HepG2 (cell line): Measurements from ENCODE around the gene KDM4E. TPM values are rescaled to one million over a fixed set of nuclear protein-coding genes. Genes with fewer than 3 reads are reported as not detected.

Experiments used
- BORCS8-MEF2B ChIP-seq: sonication (generic); formaldehyde crosslinking; IDR thresholded peaks from 2 replicates; pipeline ENCODE4 v1.8.0; 2022; ENCODE audit warnings: mild to moderate bottlenecking, missing genetic modification reagents
- BRCA1 ChIP-seq: sonication (generic); formaldehyde crosslinking; IDR thresholded peaks from 2 replicates; pipeline ENCODE4 v1.4.0; 2020; ENCODE audit warnings: missing genetic modification reagents
- HNF1A ChIP-seq, 2 experiments: sonication (generic) in 1 of 2; formaldehyde crosslinking in 1 of 2; IDR thresholded peaks; 2 replicates each; pipeline versions ENCODE4 v1.4.0 to v1.6.1; 2016 to 2020; ENCODE audit warnings: borderline replicate concordance in 1 of 2, low read depth in 1 of 2, mild to moderate bottlenecking in 1 of 2, missing genetic modification reagents in 1 of 2
- MBNL3 ChIP-seq: fragments of 250-450 bp; sonication (Bioruptor Pico); conservative IDR thresholded peaks from 2 replicates; pipeline ENCODE4 v1.8.0; 2022; ENCODE audit warnings: mild to moderate bottlenecking, inconsistent platforms
- MXD4 ChIP-seq: IDR thresholded peaks from 2 replicates; pipeline ENCODE4 v1.6.1; 2016; ENCODE audit warnings: mild to moderate bottlenecking, missing biosample characterization, missing genetic modification reagents
- NFYC ChIP-seq: IDR thresholded peaks from 2 replicates; pipeline ENCODE4 v1.6.1; 2016; ENCODE audit warnings: missing genetic modification reagents, missing compliant biosample characterization
- PHF20 ChIP-seq: sonication (generic); formaldehyde crosslinking; IDR thresholded peaks from 2 replicates; pipeline ENCODE4 v1.5.0; 2020; ENCODE audit warnings: mild to moderate bottlenecking, missing genetic modification reagents
- RBFOX2 ChIP-seq: fragments of 200-400 bp; formaldehyde crosslinking; IDR thresholded peaks from 2 replicates; pipeline ENCODE4 v1.6.1; 2017; ENCODE audit warnings: low read depth, mild to moderate bottlenecking, low read length
- RBM39 ChIP-seq: fragments of 200-400 bp; formaldehyde crosslinking; IDR thresholded peaks from one replicate; pipeline ENCODE4 v1.6.1; 2018; ENCODE audit warnings: antibody characterized with exemption, mild to moderate bottlenecking, low read depth, low read length; ENCODE audit not compliant: poor library complexity, severe bottlenecking
- TEAD2 ChIP-seq: sonication (generic); formaldehyde crosslinking; IDR thresholded peaks from 2 replicates; pipeline ENCODE4 v1.9.0; 2021; ENCODE audit warnings: missing genetic modification reagents
- ZBTB21 ChIP-seq: sonication (generic); formaldehyde crosslinking; IDR thresholded peaks from 2 replicates; pipeline ENCODE4 v1.4.0; 2020; ENCODE audit warnings: missing genetic modification reagents
- ZFP41 ChIP-seq: sonication (generic); formaldehyde crosslinking; IDR thresholded peaks from 2 replicates; pipeline ENCODE4 v1.4.0; 2020; ENCODE audit warnings: mild to moderate bottlenecking, missing genetic modification reagents, borderline replicate concordance
- ZFP90 ChIP-seq: sonication (generic); formaldehyde crosslinking; IDR thresholded peaks from 2 replicates; pipeline ENCODE4 v1.8.0; 2022; ENCODE audit warnings: missing genetic modification reagents, mild to moderate bottlenecking, inconsistent platforms, borderline replicate concordance
- ZNF138 ChIP-seq: sonication (generic); formaldehyde crosslinking; IDR thresholded peaks from 2 replicates; pipeline ENCODE4 v1.5.0; 2020; ENCODE audit warnings: mild to moderate bottlenecking, low read depth, missing genetic modification reagents
- polyA plus RNA-seq, 8 experiments: library from polyadenylated mRNA; depleted of rRNA in 3 of 8; stranded (reverse) in 7 of 8; unstranded in 1 of 8; fragments of >200 nt; fragmentation: Illumina TruSeq in 4 of 8; extraction: Trizol in 4 of 8; gene quantifications; 2 replicates each; pipeline versions ENCODE4 v1.2.1 to v1.2.3, GENCODE V29; 2011 to 2016; ENCODE audit warnings: low read depth in 4 of 8, missing spikeins in 1 of 8, mixed read lengths in 1 of 8; ENCODE audit not compliant: insufficient read depth in 1 of 8
- total RNA-seq, 5 experiments: library from RNA; depleted of rRNA; stranded (reverse); fragments of >200 nt; fragmentation: Illumina TruSeq; extraction: Trizol; gene quantifications; 2 replicates each; pipeline ENCODE4 v1.2.3, GENCODE V29; 2016; ENCODE audit warnings: low read depth in 1 of 5
- TF ChIP-seq, protein P1 (sequence below): sonication (generic); formaldehyde crosslinking; IDR thresholded peaks from 2 replicates; pipeline ENCODE4 v1.5.1; 2020; ENCODE audit warnings: mild to moderate bottlenecking, missing genetic modification reagents, borderline replicate concordance
- TF ChIP-seq, protein P2 (sequence below): sonication (generic); formaldehyde crosslinking; IDR thresholded peaks from 2 replicates; pipeline ENCODE4 v1.5.0; 2020; ENCODE audit warnings: mild to moderate bottlenecking, missing genetic modification reagents

The KDM4E gene
- total and polyA plus RNA-seq, 2 of the 13 experiments (the other 11 are each of a cell fraction or from before 2014, with no cell fraction given) = not detected

DNA sequence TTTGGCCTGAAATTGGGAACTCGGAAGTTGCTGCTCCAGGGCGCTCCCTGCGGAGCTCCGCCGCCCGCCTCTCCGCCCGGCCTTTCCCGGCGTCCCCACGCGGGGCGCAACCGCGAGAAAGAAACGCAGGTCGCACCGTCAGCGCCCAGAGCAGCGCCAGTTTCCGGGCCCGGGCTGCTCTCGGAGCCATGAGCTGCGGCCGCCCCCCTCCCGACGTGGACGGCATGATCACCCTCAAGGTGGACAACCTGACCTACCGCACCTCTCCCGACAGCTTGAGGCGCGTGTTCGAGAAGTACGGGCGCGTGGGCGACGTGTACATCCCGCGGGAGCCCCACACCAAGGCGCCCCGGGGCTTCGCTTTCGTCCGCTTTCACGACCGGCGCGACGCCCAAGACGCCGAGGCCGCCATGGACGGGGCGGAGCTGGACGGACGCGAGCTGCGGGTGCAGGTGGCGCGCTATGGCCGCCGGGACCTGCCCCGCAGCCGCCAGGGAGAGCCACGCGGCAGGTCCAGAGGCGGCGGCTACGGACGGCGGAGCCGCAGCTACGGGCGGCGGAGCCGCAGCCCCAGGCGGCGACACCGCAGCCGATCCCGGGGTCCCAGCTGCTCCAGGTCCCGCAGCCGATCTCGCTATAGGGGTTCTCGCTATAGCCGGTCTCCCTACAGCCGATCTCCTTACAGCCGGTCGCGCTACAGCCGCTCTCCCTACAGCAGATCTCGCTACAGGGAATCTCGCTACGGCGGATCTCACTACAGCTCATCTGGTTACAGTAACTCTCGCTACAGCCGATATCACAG lies 42.2 kb downstream of the KDM4E start (continued):
- TF ChIP-seq NFYC (CRISPR knock-in tag) (no peak), ZBTB21 (CRISPR knock-in tag) (0 out of 2 replicates have a peak, but pooled peaks have one; percentile 12), ZNF138 (no peak), ZFP41 (0 out of 2 replicates have a peak, but pooled peaks have one; percentile 61), RBM39 (peak; percentile 66), TEAD2 (no peak), PHF20 (CRISPR knock-in tag) (peak; percentile 66), BRCA1 (CRISPR knock-in tag) (no peak), ZFP90 (CRISPR knock-in tag) (peak; percentile 15; the same call in 1 of the 2 replicates), MXD4 (CRISPR knock-in tag) (peak; percentile 45; the same call in 1 of the 2 replicates), BORCS8-MEF2B (CRISPR knock-in tag) (0 out of 2 replicates have a peak, but pooled peaks have one; percentile 30), MBNL3 (no peak), RBFOX2 (peak; percentile 98), HNF1A (IDR thresholded peaks at IDR 0.05; ENCODE audit: low read depth) (no peak), HNF1A (CRISPR knock-in tag; IDR thresholded peaks at IDR 0.05; ENCODE audit: borderline replicate concordance) (peak; percentile 34; the same call in 1 of the 2 replicates)
- TF ChIP-seq, protein P1, sequence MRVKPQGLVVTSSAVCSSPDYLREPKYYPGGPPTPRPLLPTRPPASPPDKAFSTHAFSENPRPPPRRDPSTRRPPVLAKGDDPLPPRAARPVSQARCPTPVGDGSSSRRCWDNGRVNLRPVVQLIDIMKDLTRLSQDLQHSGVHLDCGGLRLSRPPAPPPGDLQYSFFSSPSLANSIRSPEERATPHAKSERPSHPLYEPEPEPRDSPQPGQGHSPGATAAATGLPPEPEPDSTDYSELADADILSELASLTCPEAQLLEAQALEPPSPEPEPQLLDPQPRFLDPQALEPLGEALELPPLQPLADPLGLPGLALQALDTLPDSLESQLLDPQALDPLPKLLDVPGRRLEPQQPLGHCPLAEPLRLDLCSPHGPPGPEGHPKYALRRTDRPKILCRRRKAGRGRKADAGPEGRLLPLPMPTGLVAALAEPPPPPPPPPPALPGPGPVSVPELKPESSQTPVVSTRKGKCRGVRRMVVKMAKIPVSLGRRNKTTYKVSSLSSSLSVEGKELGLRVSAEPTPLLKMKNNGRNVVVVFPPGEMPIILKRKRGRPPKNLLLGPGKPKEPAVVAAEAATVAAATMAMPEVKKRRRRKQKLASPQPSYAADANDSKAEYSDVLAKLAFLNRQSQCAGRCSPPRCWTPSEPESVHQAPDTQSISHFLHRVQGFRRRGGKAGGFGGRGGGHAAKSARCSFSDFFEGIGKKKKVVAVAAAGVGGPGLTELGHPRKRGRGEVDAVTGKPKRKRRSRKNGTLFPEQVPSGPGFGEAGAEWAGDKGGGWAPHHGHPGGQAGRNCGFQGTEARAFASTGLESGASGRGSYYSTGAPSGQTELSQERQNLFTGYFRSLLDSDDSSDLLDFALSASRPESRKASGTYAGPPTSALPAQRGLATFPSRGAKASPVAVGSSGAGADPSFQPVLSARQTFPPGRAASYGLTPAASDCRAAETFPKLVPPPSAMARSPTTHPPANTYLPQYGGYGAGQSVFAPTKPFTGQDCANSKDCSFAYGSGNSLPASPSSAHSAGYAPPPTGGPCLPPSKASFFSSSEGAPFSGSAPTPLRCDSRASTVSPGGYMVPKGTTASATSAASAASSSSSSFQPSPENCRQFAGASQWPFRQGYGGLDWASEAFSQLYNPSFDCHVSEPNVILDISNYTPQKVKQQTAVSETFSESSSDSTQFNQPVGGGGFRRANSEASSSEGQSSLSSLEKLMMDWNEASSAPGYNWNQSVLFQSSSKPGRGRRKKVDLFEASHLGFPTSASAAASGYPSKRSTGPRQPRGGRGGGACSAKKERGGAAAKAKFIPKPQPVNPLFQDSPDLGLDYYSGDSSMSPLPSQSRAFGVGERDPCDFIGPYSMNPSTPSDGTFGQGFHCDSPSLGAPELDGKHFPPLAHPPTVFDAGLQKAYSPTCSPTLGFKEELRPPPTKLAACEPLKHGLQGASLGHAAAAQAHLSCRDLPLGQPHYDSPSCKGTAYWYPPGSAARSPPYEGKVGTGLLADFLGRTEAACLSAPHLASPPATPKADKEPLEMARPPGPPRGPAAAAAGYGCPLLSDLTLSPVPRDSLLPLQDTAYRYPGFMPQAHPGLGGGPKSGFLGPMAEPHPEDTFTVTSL (CRISPR knock-in tag) = no peak
- TF ChIP-seq, protein P2, sequence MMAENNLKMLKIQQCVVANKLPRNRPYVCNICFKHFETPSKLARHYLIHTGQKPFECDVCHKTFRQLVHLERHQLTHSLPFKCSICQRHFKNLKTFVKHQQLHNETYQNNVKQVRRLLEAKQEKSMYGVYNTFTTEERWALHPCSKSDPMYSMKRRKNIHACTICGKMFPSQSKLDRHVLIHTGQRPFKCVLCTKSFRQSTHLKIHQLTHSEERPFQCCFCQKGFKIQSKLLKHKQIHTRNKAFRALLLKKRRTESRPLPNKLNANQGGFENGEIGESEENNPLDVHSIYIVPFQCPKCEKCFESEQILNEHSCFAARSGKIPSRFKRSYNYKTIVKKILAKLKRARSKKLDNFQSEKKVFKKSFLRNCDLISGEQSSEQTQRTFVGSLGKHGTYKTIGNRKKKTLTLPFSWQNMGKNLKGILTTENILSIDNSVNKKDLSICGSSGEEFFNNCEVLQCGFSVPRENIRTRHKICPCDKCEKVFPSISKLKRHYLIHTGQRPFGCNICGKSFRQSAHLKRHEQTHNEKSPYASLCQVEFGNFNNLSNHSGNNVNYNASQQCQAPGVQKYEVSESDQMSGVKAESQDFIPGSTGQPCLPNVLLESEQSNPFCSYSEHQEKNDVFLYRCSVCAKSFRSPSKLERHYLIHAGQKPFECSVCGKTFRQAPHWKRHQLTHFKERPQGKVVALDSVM (CRISPR knock-in tag) = no peak
